Caki2 (cell line): Measurements from ENCODE around the gene CCDC200. TPM values are rescaled to one million over a fixed set of nuclear protein-coding genes. Genes with fewer than 3 reads are reported as not detected.

Experiments used
- DNase-seq: peaks from one replicate; pipeline ENCODE4 v3.0.0-alpha.2; 2015; ENCODE audit warnings: low read depth
- in situ Hi-C: cut with HindIII; loops from 2 replicates; pipeline ENCODE4 v1.10.0; 2016; ENCODE audit warnings: low sequenced_read_pairs, low pct_unique_long_range_greater_than_20kb, mixed read lengths
- total RNA-seq: library from RNA; depleted of rRNA; stranded (reverse); fragments of >200 nt; shearing (Covaris generic); gene quantifications from 2 replicates; pipeline ENCODE4 v1.2.3, GENCODE V29; 2014; ENCODE audit warnings: low replicate concordance; rRNA removed

Gene CCDC200
- total RNA-seq, 1 experiment from 2014 or later: not detected

DNA sequence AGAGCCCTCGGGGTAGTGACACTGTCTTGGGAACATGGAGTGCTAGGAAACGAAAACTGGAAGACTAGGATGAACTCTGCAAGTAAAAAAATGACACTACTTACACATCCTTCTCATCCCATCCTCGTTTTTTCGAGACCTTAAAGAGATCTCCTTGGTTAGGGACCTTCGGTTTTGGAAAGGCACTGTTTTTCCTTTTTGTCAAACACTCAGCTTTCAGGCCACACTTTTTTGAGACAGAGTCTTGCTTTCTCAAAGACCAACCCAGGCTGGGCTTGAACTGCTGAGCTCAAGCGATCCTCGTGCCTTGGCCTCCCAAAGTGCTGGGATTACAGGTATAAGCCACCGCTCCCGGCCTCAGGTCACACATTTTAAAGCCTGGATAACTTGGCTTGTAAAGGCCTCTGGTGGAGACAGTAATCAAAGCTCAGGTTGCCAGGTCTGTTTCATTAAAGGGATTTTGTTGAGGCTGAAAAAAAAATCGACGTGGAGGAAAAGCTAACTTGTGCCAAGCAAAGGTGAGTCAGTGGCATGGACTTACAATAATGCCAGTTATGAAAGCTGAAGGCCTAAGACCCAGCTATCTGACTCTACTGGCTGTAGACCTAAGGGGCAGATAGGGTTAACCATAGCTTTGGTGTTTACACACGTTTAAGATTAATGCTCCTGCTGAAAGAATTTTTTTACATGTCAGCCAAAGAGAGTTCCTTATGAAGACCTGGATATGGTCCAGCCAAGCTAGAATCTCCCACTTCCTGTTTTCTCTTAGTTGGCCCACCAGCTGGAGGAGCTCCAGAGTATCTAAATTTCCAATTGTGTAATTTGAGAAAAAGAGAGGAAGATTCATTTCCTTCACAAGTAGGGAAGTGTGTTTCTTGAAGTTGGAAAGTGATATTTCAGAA is 56.6 kb downstream of the CCDC200 start:
- peak; percentile 82 for DNase-seq
- in situ Hi-C loops: no loop called here

Other genes starting within 250 kb of the CCDC200 start
- gene PTGES3L, start 248.5 kb downstream of the CCDC200 start, total RNA-seq: not detected in 2 replicates
- 8.9 and 9.8 TPM in 2 replicates for gene RUNDC1, start 248.1 kb downstream of the CCDC200 start, total RNA-seq
- gene RPL27, start 230.2 kb downstream of the CCDC200 start, total RNA-seq: 1,310 and 1,529 TPM in 2 replicates
- 42.9 and 90.9 TPM in 2 replicates for gene IFI35, start 221.8 kb downstream of the CCDC200 start, total RNA-seq
- 163 and 181 TPM in 2 replicates for gene VAT1, start 206.2 kb downstream of the CCDC200 start, total RNA-seq
- gene RND2, start 203.4 kb downstream of the CCDC200 start, total RNA-seq: 1.2 TPM in 1 of 2 replicates, not detected in the other
- 36.4 and 41.3 TPM in 2 replicates for gene BRCA1, start 103.3 kb downstream of the CCDC200 start, total RNA-seq
- 55.0 and 74.3 TPM in 2 replicates for gene NBR1, start 57.4 kb downstream of the CCDC200 start, total RNA-seq
- 6.7 and 8.7 TPM in 2 replicates for gene TMEM106A, start 16.7 kb downstream of the CCDC200 start, total RNA-seq
- gene RNU2-1, start 5.4 kb upstream of the CCDC200 start, total RNA-seq: not detected in 2 replicates
- gene ARL4D, start 170.4 kb upstream of the CCDC200 start, total RNA-seq: 49.3 and 50.6 TPM in 2 replicates